Esophagus squamous epithelium (tissue), 4 donors: ENCODE results near the gene CXCR4.

Experiments used
- CTCF ChIP-seq, 6 experiments: fragments of 450-650 bp in 4 of 6; fragments of 200-600 bp in 2 of 6; sonication (generic) in 2 of 6; IDR thresholded peaks; one replicate each; pipeline ENCODE4 v1.5.1; 2016 to 2019; ENCODE audit warnings: antibody characterized with exemption in 6 of 6, mild to moderate bottlenecking in 4 of 6, moderate library complexity in 4 of 6
- POLR2A ChIP-seq, 4 donors: fragments of 450-650 bp; IDR thresholded peaks; one replicate each; pipeline ENCODE4 v1.6.1; 2017; ENCODE audit warnings: antibody characterized with exemption in 4 of 4, mild to moderate bottlenecking in 4 of 4, moderate library complexity in 3 of 4

DNA sequence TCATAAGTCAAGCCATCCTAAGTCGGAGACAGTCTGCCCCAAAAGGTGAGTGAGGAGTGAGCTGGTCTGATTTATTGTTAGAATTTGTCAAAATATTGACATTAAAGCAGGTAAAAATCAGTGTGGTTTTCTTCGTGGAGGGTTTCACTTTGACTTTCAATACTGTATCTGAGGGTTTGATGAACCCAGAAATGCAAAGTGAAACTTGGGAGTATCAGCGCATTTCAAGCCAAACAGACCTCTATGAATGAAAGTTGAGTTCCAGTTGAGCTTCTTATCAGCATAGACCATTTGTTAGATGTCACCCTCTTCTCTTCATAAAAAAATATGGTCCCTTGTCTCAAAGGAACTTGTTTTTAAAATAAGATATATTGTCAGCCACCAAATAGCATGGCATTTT lies 21.7 kb upstream of the CXCR4 start:
- TF ChIP-seq CTCF (IDR thresholded peaks at IDR 0.05) (no peak), POLR2A (IDR thresholded peaks at IDR 0.05) (no peak)
